Natural killer cell (primary cell): Measurements from ENCODE around the gene ZNF48. TPM values are rescaled to one million over a fixed set of nuclear protein-coding genes. Genes with fewer than 3 reads are reported as not detected.

Experiments used
- ATAC-seq, 3 donors: fragments of 150-1000 bp in 2 of 3; fragments of 200-7000 bp in 1 of 3; cut with Tn5 transposase; 1 replicate in 1 of 3; 2 replicates in 2 of 3; pipeline ENCODE4 v1.10.0; 2021; ENCODE audit warnings: mild to moderate bottlenecking in 2 of 3, moderate library complexity in 2 of 3
- DNase-seq, 2 donors: peaks; one replicate each; pipeline versions ENCODE4 v3.0.0 to v3.0.0-alpha.2; 2013 to 2021; ENCODE audit warnings: mixed read lengths in 1 of 2
- H3K27ac ChIP-seq: one replicate; pipeline ENCODE4 v1.5.1; 2013; ENCODE audit warnings: mild to moderate bottlenecking, low read length
- H3K27me3 ChIP-seq: one replicate; pipeline ENCODE4 v1.6.1; 2013; ENCODE audit warnings: low read length; ENCODE audit not compliant: control insufficient read depth, insufficient read depth
- H3K36me3 ChIP-seq: one replicate; pipeline ENCODE4 v1.6.1; 2013; ENCODE audit warnings: low read length; ENCODE audit not compliant: control insufficient read depth, insufficient read depth
- H3K4me1 ChIP-seq: one replicate; pipeline ENCODE4 v1.6.1; 2013; ENCODE audit warnings: low read length; ENCODE audit not compliant: control insufficient read depth, insufficient read depth
- H3K4me3 ChIP-seq: one replicate; pipeline ENCODE4 v1.5.1; 2013; ENCODE audit warnings: low read length
- H3K9me3 ChIP-seq: one replicate; pipeline ENCODE4 v1.6.1; 2013; ENCODE audit warnings: low read length; ENCODE audit not compliant: control insufficient read depth, insufficient read depth
- H3K27ac Mint-ChIP-seq, 2 donors: one replicate each; pipeline ENCODE4 v1.8.0; 2022; ENCODE audit warnings: mild to moderate bottlenecking in 2 of 2, mixed read lengths in 2 of 2, moderate library complexity in 1 of 2
- H3K27me3 Mint-ChIP-seq, 2 donors: one replicate each; pipeline ENCODE4 v1.8.0; 2022; ENCODE audit warnings: low read depth in 2 of 2, mixed read lengths in 2 of 2
- H3K36me3 Mint-ChIP-seq: one replicate; pipeline ENCODE4 v1.8.0; 2022; ENCODE audit warnings: mixed read lengths
- H3K4me1 Mint-ChIP-seq, 2 donors: one replicate each; pipeline ENCODE4 v1.8.0; 2022; ENCODE audit warnings: mixed read lengths in 2 of 2
- H3K4me3 Mint-ChIP-seq: one replicate; pipeline ENCODE4 v1.8.0; 2022; ENCODE audit warnings: mild to moderate bottlenecking, moderate library complexity, mixed read lengths
- H3K9me3 Mint-ChIP-seq, 2 donors: one replicate each; pipeline ENCODE4 v1.8.0; 2022; ENCODE audit warnings: mixed read lengths in 2 of 2
- whole genome bisulfite sequencing: methylation state at CpG from one replicate; pipeline ENCODE4 v1.1.7; 2013; ENCODE audit warnings: missing lambda C conversion rate; ENCODE audit not compliant: insufficient coverage; 5-methylcytosine and 5-hydroxymethylcytosine counted together
- intact Hi-C: fragments of 100-400 bp; cut with micrococcal nuclease; formaldehyde crosslinking; loops from one replicate; pipeline ENCODE4 v1.14.2; 2022
- total RNA-seq, 4 donors: library from RNA; stranded (reverse); fragments of 120-200 nt in 1 of 4; gene quantifications; one replicate each; pipeline versions ENCODE4 v1.2.3 to v1.2.4, GENCODE V29; 2013 to 2022
- TF ChIP-seq, protein P1 (sequence below): fragments of 200-600 bp; IDR thresholded peaks from one replicate; pipeline ENCODE4 v1.8.0; 2022; ENCODE audit warnings: antibody characterized with exemption

Gene ZNF48
- total RNA-seq, 3 donors from 2014 or later (not counting 1 experiment from before 2014, with no cell fraction given), result 5.5 to 7.4 (median 7.1) TPM

DNA sequence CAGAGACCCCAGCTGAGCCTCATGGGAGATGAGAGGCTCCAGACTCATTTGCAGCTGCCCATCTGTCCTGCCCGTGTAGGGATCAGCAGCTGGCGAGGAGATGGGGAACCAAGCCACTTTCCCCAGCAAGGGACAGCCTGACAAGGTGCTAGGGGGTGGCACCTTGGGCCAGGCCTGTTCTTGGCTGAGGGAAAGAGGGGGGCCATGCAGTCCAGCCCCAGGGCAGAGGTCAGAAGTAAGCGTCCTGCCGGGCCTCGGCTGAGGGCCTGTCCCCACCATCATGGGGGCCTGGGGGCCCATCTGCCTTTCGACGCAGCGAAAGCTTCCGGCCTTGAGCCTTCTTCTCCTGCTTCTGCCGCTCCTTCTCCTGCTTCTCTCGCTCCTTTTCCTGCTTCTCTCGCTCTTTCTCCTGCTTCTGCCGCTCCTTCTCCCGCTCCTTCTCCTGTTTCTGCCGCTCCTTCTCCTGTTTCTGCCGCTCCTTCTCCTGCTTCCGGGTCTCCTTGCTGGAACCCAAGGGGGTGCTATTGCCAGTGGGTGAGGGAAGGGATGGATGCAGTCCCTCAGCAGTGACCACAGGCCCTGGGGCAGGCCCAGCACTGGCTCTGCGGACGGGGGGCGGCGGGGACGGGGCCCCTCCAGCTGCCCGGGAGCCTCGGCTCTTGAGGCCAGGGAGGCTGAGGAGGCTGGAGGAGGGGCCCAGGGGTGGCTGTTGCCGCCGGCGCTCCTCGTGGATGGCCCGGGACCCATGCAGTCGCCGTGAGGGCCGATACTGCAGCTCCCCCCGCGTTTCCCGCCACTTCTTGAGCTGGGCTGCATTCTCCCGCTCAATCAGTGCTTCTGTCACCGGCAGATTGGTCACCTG lies 37.3 kb upstream of the ZNF48 start:
- Histone ChIP-seq H3K36me3 (peaks cover 30% of the 10 kb centered on the region), H3K9me3 (no peaks in the 10 kb centered on the region), H3K27ac (no peak overlapping the region), H3K4me1 (peaks cover 32% of the 10 kb centered on the region), H3K4me3 (no peak overlapping the region), H3K27me3 (no peaks in the 10 kb centered on the region)
- WGBS, result 94% methylated on average over 35 of the region's 37 CpGs
- no peak overlapping the region for H3K4me3 Mint-ChIP-seq
- no peak for DNase-seq
- TF ChIP-seq, protein P1, sequence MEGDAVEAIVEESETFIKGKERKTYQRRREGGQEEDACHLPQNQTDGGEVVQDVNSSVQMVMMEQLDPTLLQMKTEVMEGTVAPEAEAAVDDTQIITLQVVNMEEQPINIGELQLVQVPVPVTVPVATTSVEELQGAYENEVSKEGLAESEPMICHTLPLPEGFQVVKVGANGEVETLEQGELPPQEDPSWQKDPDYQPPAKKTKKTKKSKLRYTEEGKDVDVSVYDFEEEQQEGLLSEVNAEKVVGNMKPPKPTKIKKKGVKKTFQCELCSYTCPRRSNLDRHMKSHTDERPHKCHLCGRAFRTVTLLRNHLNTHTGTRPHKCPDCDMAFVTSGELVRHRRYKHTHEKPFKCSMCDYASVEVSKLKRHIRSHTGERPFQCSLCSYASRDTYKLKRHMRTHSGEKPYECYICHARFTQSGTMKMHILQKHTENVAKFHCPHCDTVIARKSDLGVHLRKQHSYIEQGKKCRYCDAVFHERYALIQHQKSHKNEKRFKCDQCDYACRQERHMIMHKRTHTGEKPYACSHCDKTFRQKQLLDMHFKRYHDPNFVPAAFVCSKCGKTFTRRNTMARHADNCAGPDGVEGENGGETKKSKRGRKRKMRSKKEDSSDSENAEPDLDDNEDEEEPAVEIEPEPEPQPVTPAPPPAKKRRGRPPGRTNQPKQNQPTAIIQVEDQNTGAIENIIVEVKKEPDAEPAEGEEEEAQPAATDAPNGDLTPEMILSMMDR, result no peak
- ATAC-seq, result no peak
- no peaks in the 10 kb centered on the region for H3K27me3 Mint-ChIP-seq
- no peaks in the 10 kb centered on the region for H3K9me3 Mint-ChIP-seq
- H3K27ac Mint-ChIP-seq, result peak overlapping the region in 1 of 2 donors; percentile 11
- peaks cover 45 to 46% of the 10 kb centered on the region in 2 donors for H3K4me1 Mint-ChIP-seq
- intact Hi-C loops, result no loop called here
- peaks cover 9% of the 10 kb centered on the region for H3K36me3 Mint-ChIP-seq

DNA sequence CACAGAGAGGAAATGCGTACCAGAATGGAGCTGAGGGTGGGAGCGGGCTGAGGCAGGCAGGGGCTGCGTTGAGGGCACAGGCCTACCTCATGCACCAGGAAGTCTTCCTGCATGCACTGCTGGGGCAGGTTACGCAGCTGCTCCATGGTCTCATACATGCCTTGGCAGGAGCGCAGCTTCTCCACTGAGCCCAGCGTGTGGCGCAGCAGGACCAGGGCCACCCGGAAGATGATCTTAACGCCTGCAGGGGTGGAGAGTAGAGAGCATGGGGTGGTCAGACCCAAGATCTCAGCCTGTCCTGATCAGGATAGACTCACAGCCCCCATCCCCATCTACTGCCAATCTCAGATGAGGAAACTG lies 36.7 kb upstream of the ZNF48 start:
- no peak overlapping the region for H3K4me3 Mint-ChIP-seq
- no peak for ATAC-seq
- no peaks in the 10 kb centered on the region for H3K9me3 ChIP-seq
- H3K4me1 ChIP-seq, result peaks cover 28% of the 10 kb centered on the region
- no peaks in the 10 kb centered on the region for H3K9me3 Mint-ChIP-seq
- H3K27me3 ChIP-seq, result no peaks in the 10 kb centered on the region
- H3K27me3 Mint-ChIP-seq, result no peaks in the 10 kb centered on the region
- no peak overlapping the region for H3K27ac ChIP-seq
- no peak overlapping the region for H3K27ac Mint-ChIP-seq
- no peak overlapping the region for H3K4me3 ChIP-seq
- peaks cover 42 to 50% of the 10 kb centered on the region in 2 donors for H3K4me1 Mint-ChIP-seq
- H3K36me3 Mint-ChIP-seq, result peaks cover 15% of the 10 kb centered on the region
- WGBS, result 99% methylated on average over 9 of the region's 9 CpGs
- H3K36me3 ChIP-seq, result peaks cover 30% of the 10 kb centered on the region
- TF ChIP-seq, protein P1, result no peak
- intact Hi-C loops, result no loop called here
- DNase-seq, result no peak

DNA sequence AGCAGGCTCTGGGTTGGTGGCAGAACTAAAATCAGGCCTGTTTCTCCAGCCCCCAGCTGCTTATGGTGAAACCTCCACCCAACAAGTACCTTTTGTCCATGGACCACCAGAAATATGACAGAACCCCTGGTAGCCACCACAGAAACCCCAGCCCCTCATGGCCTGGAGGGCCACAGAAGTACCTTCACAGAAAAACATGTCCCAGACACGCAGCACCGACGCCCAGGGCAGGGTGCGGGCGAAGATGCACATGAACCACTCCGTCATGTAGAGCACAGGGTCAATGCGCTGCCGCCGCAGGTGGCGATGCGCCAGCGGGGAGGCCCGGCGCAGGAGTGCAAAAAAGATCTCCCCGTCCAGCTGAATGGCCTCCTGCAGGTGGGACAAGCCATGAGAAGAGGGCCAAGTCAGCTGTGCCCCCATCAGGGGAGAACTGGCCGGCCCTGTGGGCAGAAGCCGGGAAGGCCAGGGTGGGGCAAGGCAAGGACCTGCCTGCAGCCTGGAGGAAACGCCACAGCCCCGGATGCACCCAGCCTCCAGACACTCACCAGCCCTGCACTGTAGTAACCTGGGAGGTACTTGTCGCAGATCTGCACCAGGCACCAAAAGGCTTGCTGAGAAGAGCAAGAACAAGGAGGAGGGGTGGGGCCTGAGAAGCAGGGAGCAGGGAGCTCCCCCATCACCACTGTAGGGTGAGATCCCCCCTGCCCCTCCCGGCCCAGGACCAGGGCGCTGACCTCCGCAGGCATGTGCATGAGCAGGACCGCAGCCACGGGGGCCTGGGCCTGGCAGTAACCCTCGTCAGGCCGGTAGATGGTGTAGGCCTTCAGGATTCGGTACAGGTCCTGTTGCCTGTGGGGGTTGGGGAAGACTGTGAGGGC lies 36.0 kb upstream of the ZNF48 start:
- H3K4me1 Mint-ChIP-seq, result peaks cover 36 to 44% of the 10 kb centered on the region in 2 donors
- DNase-seq (no peak), ATAC-seq (no peak)
- Histone ChIP-seq H3K27me3 (no peaks in the 10 kb centered on the region), H3K36me3 (peaks cover 32% of the 10 kb centered on the region), H3K4me1 (peaks cover 22% of the 10 kb centered on the region), H3K9me3 (no peaks in the 10 kb centered on the region), H3K27ac (no peak overlapping the region), H3K4me3 (no peak overlapping the region)
- H3K4me3 Mint-ChIP-seq, result no peak overlapping the region
- no peaks in the 10 kb centered on the region for H3K27me3 Mint-ChIP-seq
- intact Hi-C loops, result no loop called here
- no peak overlapping the region for H3K27ac Mint-ChIP-seq
- TF ChIP-seq, protein P1, result no peak
- H3K36me3 Mint-ChIP-seq, result peaks cover 15% of the 10 kb centered on the region
- no peaks in the 10 kb centered on the region for H3K9me3 Mint-ChIP-seq
- WGBS, result 97% methylated on average over 28 of the region's 28 CpGs
